HG03520 (cell line): ENCODE data around the gene AURKAIP1.

ENCODE experiments used
- ATAC-seq: cut with Tn5 transposase; IDR thresholded peaks from one replicate; pipeline ENCODE4 v1.9.1; 2021; ENCODE audit warnings: mild to moderate bottlenecking, moderate library complexity; ENCODE audit not compliant: unreplicated experiment

The AURKAIP1 gene

DNA sequence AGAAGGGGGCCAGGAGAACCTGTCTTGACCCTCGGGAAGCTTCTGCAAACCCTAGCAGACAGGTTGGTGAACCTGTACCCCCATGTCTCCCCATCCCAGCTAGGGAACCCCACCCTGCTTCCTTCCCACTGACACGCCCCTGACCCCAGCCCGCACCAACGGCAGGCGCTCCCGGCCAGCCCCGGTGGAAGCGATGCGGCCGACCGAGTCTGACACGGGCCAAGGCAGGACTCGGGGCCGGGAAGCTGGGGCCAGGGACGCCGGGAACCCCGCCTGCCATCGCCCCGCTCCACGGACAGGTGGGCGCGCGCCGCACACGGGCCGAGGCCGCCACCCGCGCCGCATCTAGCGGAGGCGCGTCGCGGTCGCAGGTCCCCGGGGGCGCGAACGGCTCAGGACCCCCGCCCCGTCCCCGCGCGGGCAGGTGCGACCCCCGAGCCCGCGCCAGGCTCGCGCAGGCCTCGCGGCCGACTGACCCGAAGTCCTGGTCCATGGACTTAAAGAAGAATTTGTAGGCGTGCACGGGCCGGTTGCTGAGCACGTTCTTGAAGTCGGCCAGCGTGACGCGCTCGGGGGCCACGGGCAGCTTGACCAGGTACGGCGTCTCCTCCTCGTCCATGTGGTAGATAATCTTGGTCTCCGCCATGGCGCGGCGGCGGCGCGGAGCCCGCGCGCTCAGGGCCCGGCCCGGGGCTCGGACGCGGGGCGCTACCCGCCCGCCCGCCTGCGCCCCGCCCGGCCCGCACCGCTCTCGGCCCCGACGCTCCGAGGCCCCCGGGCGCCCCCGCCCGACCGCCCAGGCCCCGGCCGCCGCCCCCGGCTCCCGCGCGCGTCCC, 26.4 kb downstream of the AURKAIP1 start:
- ATAC-seq: peak; percentile 10

DNA sequence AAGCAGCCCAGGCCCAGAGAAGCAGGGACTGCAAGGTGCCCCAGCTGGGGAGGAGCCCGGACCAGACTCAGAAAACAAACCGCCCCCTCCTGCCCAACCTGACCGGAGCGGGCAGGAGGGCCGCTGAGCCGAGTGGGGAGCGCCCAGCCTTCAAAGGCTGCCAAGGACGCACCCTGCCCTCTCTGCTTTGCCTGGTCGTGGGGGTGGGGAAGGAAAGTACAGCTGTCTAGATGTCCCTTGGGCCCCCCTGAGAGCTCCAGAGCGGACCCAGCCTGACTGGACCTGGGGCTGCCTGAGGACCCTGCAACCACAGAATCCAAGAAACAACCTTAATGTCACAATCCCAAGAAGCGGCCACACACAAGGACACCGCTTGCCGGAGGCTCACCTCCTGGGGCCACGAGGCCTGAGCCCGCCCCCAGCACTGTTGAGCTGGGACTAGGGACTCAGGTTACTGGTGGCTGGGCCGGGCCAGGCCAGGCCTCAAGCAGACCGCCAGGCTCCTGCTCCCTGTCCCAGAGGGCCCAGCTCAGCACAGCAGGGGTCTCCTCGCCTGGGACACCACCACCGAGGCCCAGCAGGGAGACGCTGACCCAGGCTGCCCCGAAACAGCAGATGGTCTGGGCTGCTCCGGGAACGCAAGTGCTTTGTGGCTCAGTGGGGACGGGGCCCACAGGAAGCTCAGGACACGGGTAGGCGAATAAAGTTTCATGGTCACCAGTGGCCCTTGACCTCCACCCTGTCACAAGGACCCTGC, 27.2 kb downstream of the AURKAIP1 start:
- no peak for ATAC-seq

DNA sequence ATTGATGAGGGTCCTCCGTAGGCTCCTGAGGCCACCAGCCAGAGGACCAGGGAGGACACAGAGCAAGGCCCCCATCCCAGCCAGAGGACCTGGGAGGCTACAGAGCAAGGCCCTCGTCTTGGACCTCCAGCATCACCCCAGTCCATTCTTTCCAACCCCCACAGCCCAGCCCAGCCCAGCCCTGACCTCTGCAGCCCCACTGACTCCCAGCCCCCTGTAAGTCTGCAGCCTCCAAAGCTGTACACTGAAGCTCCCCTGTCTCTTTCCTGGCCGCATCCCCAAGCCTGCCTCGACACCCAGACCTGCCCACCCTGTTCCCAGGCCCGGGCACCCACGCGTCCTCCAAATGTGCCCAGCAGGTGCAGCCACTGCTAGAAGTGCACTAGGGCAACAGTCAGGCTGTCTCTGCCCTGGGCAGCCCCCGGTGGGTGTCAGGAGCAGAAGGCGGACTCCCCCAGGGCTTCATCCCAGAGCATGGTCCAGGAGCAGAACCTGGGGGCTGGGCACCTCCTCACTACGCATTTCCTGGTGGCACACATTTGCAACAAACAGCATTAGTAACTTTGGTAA, 27.9 kb downstream of the AURKAIP1 start:
- no peak for ATAC-seq

- ATAC-seq: no peak
Measured at GRCh38 chr1:1346501-1346890, 28.5 kb downstream of the AURKAIP1 start.

- no peak for ATAC-seq
Measured at GRCh38 chr1:1345860-1346500, 29.0 kb downstream of the AURKAIP1 start.

- no peak for ATAC-seq
Measured at GRCh38 chr1:1345384-1345783, 29.6 kb downstream of the AURKAIP1 start.

DNA sequence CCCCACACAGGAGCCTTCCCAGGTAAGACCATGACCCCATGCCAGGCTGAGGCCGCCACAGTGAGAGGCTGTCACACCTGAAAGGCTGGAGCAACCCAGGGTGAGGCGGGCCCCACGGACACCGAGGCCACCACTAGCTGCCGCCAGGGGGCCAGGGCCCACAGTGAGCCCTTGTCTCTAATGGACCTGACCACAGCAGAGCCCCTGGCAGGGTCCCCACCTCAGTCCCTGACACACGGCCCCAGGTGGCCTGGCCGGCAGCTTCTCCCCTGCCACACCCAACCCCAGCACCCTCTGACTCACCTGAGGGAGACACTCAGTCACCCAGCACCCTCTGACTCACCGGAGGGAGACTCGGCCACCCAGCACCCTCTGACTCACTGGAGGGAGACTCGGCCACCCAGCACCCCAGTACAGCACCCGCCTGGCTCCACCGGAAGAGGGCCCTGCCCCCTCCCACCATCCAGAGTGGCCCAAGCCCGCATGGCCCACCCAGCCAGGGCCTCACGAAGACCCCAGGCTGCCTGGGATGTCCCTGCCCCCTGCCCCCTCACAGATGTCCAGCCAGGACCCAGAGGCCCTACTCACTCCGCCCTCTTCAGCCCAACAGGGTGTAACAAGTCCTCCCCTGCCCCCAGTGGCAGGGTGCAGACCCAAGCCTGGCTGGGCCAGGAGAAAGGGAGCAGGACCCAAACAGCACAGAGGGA, 30.2 kb downstream of the AURKAIP1 start:
- ATAC-seq: no peak

- ATAC-seq: no peak
Measured at GRCh38 chr1:1343811-1344421, 31.1 kb downstream of the AURKAIP1 start.

- ATAC-seq: no peak
Measured at GRCh38 chr1:1342584-1343115, 32.4 kb downstream of the AURKAIP1 start.

- no peak for ATAC-seq
Measured at GRCh38 chr1:1342061-1342562, 32.9 kb downstream of the AURKAIP1 start.

DNA sequence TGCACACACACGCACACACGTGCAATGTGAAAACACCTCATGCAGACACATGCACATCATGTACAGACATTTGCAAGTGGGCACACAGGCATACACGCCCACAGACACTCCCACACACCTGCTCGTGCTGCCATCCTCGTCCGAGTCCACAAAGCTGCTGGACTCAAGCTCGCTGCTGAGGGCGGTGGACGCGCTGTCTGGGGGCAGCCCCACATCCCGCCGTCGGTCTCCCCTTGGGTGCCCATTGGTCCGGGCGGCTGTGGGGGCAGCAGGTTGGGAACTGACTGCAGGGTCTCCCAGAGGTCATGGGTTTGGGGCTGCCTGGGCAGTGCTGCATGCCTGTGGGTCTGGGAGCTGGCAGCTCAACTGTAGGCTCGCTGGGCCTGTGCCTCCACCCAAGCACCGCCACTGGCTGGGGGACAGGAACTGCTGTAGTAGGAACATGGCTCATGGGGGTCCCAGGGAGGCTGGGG, 33.4 kb downstream of the AURKAIP1 start:
- no peak for ATAC-seq

GRCh38 chr1:1340791-1341548, 34.0 kb downstream of the AURKAIP1 start:
- ATAC-seq: no peak

DNA sequence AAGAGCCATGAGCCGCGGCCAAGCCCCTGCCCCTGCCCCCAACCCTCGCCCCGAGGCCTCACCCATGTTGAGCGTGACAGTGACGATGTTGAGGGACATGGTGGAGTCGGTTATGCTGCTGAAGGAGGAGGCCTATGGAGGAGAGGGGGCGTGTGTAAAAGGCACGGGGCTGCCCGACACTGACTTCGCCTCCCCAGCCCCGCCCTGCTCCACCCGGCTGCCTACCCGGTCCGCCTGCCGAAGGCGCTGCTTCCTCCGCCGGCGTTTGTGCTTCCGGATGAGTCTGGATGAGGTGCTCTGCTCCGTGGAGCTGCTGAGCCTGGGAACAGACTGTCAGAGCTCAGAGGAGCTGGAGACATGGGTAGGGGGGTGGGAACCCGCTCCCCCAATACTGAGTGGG, 34.8 kb downstream of the AURKAIP1 start:
- no peak for ATAC-seq

- no peak for ATAC-seq
Measured at GRCh38 chr1:1338278-1338677, 36.7 kb downstream of the AURKAIP1 start.

DNA sequence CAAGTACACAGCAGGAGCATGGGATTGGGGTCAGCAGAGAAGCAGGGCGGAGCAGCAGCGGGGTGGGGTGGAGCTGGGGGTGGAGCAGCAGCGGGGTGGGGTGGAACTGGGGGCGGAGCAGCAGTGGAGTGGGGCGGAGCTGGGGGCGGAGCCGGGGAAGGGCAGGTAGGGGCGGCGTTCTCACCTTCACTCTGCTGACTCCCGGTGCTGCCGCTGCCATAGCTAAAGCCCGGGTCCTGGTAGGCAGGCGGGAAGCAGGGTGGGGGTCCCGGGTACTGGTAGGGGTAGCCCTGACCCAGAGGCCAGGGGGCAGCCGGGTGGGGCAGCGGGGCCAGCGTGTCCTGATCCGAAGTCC, 37.2 kb downstream of the AURKAIP1 start:
- no peak for ATAC-seq

- ATAC-seq: no peak
Measured at GRCh38 chr1:1336931-1337792, 37.8 kb downstream of the AURKAIP1 start.

- ATAC-seq: no peak
Measured at GRCh38 chr1:1336446-1336845, 38.6 kb downstream of the AURKAIP1 start.

DNA sequence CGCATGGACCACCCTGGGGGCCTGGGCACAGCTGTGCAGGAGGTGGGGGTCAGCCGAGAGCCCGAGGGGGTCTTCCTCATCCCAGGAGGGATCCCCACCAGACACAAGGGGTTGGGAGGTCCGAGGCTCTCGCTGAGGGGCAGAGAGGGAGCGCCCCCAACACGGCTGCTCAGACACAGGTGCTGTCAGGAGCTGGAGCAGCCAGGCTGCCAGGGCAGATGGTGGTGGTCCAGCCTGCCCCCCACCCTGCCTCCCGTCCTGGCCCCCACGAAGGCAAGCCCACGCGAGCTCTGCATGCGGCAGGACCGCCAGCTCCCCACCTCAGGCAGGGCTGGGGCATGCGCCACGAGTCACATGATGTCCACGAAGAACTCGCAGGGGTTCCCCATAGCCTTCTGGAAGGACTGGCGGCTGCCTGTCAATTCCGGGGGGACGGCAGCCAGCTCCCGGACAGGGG, 39.2 kb downstream of the AURKAIP1 start:
- no peak for ATAC-seq
